Cardiac septum (tissue), 1 donor: ENCODE results near the gene TMEM184C. TPM values are rescaled to one million over a fixed set of nuclear protein-coding genes. Genes with fewer than 3 reads are reported as not detected.

Experiments
- DNase-seq: peaks from one replicate; pipeline ENCODE4 v3.0.0-alpha.2; 2020; ENCODE audit warnings: low spot score
- intact Hi-C: fragments of 100-400 bp; cut with DNase I; formaldehyde crosslinking; loops from one replicate; pipeline ENCODE4 v1.14.0; 2022
- total RNA-seq: library from RNA; stranded (reverse); fragmentation: NEBNext Ultra II Directional; extraction: Animal tissue kit (Norgen Biotek cat#: 25700); gene quantifications from one replicate; pipeline ENCODE4 v1.2.1, GENCODE V29; 2021
- donor health status: DM: no; HTN: no; CAD: no.

The TMEM184C gene
- total RNA-seq, 1 donor from 2014 or later, result 19.0 TPM

GRCh38 chr4:147707892-147708672, 90.9 kb downstream of the TMEM184C start:
- intact Hi-C loops, result loop anchor here (1.0 kb wide), 1 partner anchor 158 kb away; no protein-coding TSS in a partner anchor
- no peak for DNase-seq

DNA sequence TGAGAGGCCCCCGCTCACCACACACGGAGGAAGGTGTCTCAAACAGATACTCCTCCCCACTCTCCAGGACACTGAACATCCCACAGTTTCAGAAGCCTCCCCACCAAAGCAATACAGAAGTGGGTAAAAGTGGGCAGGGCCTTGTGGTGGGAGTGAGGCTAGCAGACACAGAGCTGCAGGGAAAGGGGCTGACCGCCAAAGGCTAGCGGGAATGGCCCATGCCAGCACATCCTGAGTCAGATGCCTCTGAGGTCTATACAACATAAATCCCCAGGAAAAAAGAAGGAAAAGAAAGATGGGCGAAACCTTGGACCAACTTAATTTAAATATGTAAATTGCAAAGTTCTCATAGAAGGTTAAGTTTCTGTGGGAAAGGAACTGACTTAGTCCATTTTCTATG, 92.8 kb downstream of the TMEM184C start:
- intact Hi-C loops, result no loop called here
- DNase-seq, result no peak

DNA sequence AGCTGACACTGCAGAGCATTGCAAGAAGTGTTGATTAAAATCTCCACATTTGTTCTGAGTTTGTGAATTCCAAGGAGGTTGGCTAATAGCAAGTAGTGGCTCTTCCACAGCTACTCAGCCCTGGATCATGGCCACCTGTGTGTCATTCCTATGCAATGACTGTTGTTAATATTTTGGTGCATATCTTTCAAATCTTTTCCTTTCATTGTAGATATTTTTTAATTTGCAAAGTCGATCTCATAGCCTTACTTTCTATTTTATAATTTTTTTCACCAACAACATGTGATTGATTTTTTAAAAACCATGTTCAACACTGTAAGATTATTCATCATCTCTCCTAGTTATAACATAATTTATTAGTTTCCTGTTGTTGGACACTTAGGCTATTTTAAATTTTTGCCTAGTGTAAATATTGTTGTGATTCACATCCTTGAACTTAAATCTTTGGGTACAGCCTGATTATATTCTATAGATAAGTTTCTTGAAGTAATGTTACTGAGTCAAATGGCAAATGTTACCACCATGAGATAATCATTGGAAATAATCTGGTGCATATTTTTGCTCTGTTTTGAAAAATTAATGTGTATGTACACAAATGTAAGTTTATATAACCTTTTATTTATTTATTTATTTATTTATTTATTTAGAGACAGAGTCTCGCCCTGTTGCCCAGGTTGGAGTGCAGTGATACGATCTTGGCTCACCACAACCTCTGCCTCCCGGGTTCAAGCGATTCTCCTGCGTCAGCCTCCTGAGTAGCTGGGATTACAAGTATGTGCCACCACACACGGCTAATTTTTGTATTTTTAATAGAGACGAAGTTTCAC, 97.6 kb downstream of the TMEM184C start:
- DNase-seq, result no peak

GRCh38 chr4:147717878-147718277, 100.7 kb downstream of the TMEM184C start:
- DNase-seq, result no peak
- intact Hi-C loops, result no loop called here

More for the DNA sequence above, 97.6 kb downstream of the TMEM184C start:
- intact Hi-C loops, result no loop called here

Other genes with a start within 250 kb of the TMEM184C start
- gene EDNRA, start 136.3 kb upstream of the TMEM184C start, total RNA-seq, result 15.4 TPM
- gene PRMT9, start 66.8 kb downstream of the TMEM184C start, total RNA-seq, result 6.8 TPM
- 41.8 TPM for gene ARHGAP10, start 114.7 kb downstream of the TMEM184C start, total RNA-seq